Measurements from ENCODE around the gene KCNK7. TPM values are rescaled to one million over a fixed set of nuclear protein-coding genes. Genes with fewer than 3 reads are reported as not detected.

KCNK7 gene
- polyA plus RNA-seq, 1 experiment, result 0.07 TPM

- CTCF ChIA-PET, result interaction anchor here (0.5 to 1.4 kb wide), 2 partner anchors 14 to 40 kb away, joined by 3 to 4 read pairs; no protein-coding TSS in a partner anchor
- POLR2A ChIA-PET, result no interaction called here
- H3K36me3 ChIP-seq (ENCODE audit: control insufficient read depth, insufficient read depth, low read length), result peaks cover 30% of the 10 kb centered on the region
- DNase-seq (ENCODE audit: low read depth), result no peak
- no peak for TF ChIP-seq CTCF (IDR thresholded peaks at IDR 0.05; ENCODE audit: insufficient read depth, low read depth, low read length)
- no peaks in the 10 kb centered on the region for H3K27me3 ChIP-seq (ENCODE audit: control insufficient read depth, insufficient read depth, low read length)
- no peak overlapping the region for H3K4me3 ChIP-seq (ENCODE audit: low read depth, low read length)
These were observed 14.8 kb downstream of the KCNK7 start for GRCh38 chr11:65580756-65581155.

GRCh38 chr11:65580031-65580692 is 15.4 kb downstream of the KCNK7 start:
- CTCF ChIA-PET, result interaction anchor here (0.5 to 1.4 kb wide), 2 partner anchors 13 to 40 kb away, joined by 3 to 4 read pairs; no protein-coding TSS in a partner anchor
- H3K36me3 ChIP-seq (ENCODE audit: control insufficient read depth, insufficient read depth, low read length), result peaks cover 28% of the 10 kb centered on the region
- DNase-seq (ENCODE audit: low read depth), result no peak
- H3K4me3 ChIP-seq (ENCODE audit: low read depth, low read length), result no peak overlapping the region
- TF ChIP-seq CTCF (IDR thresholded peaks at IDR 0.05; ENCODE audit: insufficient read depth, low read depth, low read length), result no peak
- no peaks in the 10 kb centered on the region for H3K27me3 ChIP-seq (ENCODE audit: control insufficient read depth, insufficient read depth, low read length)
- POLR2A ChIA-PET, result no interaction called here

- CTCF ChIA-PET, result no interaction called here
These were observed 16.3 kb downstream of the KCNK7 start for GRCh38 chr11:65579291-65579690.

GRCh38 chr11:65578667-65579066 is 16.9 kb downstream of the KCNK7 start:
- ChIA-PET POLR2A (interaction anchor here (0.6 kb wide), 1 partner anchor 160 kb away, joined by 3 read pairs; no protein-coding TSS in a partner anchor), CTCF (interaction anchor here (0.7 kb wide), 1 partner anchor 27 kb away, joined by 3 read pairs; no protein-coding TSS in a partner anchor)
- Histone ChIP-seq H3K4me3 (ENCODE audit: low read depth, low read length) (no peak overlapping the region), H3K36me3 (ENCODE audit: control insufficient read depth, insufficient read depth, low read length) (peaks cover 28% of the 10 kb centered on the region), H3K27me3 (ENCODE audit: control insufficient read depth, insufficient read depth, low read length) (no peaks in the 10 kb centered on the region)
- TF ChIP-seq CTCF (IDR thresholded peaks at IDR 0.05; ENCODE audit: insufficient read depth, low read depth, low read length), result no peak
- no peak for DNase-seq (ENCODE audit: low read depth)

More at GRCh38 chr11:65579291-65579690, 16.3 kb downstream of the KCNK7 start:
- H3K27me3 ChIP-seq (ENCODE audit: control insufficient read depth, insufficient read depth, low read length), result no peaks in the 10 kb centered on the region
- no peak for TF ChIP-seq CTCF (IDR thresholded peaks at IDR 0.05; ENCODE audit: insufficient read depth, low read depth, low read length)
- DNase-seq (ENCODE audit: low read depth), result no peak
- H3K36me3 ChIP-seq (ENCODE audit: control insufficient read depth, insufficient read depth, low read length), result peaks cover 28% of the 10 kb centered on the region
- H3K4me3 ChIP-seq (ENCODE audit: low read depth, low read length), result no peak overlapping the region
- POLR2A ChIA-PET, result no interaction called here

- CTCF ChIA-PET, result interaction anchor here (0.7 to 3.9 kb wide), 6 partner anchors 8 to 38 kb away, joined by 3 to 25 read pairs (median 8); partner anchors contain the start of gene KCNK7
- peaks cover 30% of the 10 kb centered on the region for H3K36me3 ChIP-seq (ENCODE audit: control insufficient read depth, insufficient read depth, low read length)
- no peaks in the 10 kb centered on the region for H3K27me3 ChIP-seq (ENCODE audit: control insufficient read depth, insufficient read depth, low read length)
- no peak for DNase-seq (ENCODE audit: low read depth)
- TF ChIP-seq CTCF (IDR thresholded peaks at IDR 0.05; ENCODE audit: insufficient read depth, low read depth, low read length), result no peak
- no peak overlapping the region for H3K4me3 ChIP-seq (ENCODE audit: low read depth, low read length)
- POLR2A ChIA-PET, result interaction anchor here (0.6 kb wide), 1 partner anchor 159 kb away, joined by 3 read pairs; no protein-coding TSS in a partner anchor
These were observed 17.5 kb downstream of the KCNK7 start for GRCh38 chr11:65578134-65578533.
